Mesendoderm (in vitro differentiated cells): ENCODE measurements around the gene FLOT1.

ENCODE experiments used
- DNase-seq: peaks from one replicate; pipeline ENCODE4 v3.0.0; 2013
- H2AK5ac ChIP-seq: 2 replicates; pipeline ENCODE4 v1.6.1; 2013; ENCODE audit warnings: low read length, inconsistent platforms
- H2BK120ac ChIP-seq: 2 replicates; pipeline ENCODE4 v1.6.1; 2013; ENCODE audit warnings: low read depth, mild to moderate bottlenecking, low read length, moderate library complexity, mixed read lengths
- H2BK15ac ChIP-seq: replicated peaks from 2 replicates; pipeline ENCODE4 v1.6.1; 2013; ENCODE audit warnings: low read depth, mild to moderate bottlenecking, moderate library complexity
- H2BK5ac ChIP-seq: 2 replicates; pipeline ENCODE4 v1.6.1; 2013; ENCODE audit warnings: low read length, inconsistent platforms
- H3K18ac ChIP-seq: 2 replicates; pipeline ENCODE4 v1.6.1; 2013; ENCODE audit warnings: mild to moderate bottlenecking, low read length, mixed read lengths
- H3K23ac ChIP-seq: one replicate; pipeline ENCODE4 v1.6.1; 2013; ENCODE audit warnings: low read length
- H3K27ac ChIP-seq: 2 replicates; pipeline ENCODE4 v1.5.1; 2013; ENCODE audit warnings: low read depth, mild to moderate bottlenecking, inconsistent platforms, low read length, moderate library complexity
- H3K27me3 ChIP-seq: 2 replicates; pipeline ENCODE4 v1.6.1; 2013; ENCODE audit warnings: low read length, control low read depth, mild to moderate bottlenecking, inconsistent platforms; ENCODE audit not compliant: insufficient read depth, poor library complexity
- H3K36me3 ChIP-seq: 2 replicates; pipeline ENCODE4 v1.6.1; 2013; ENCODE audit warnings: low read length, inconsistent platforms; ENCODE audit not compliant: control insufficient read depth, insufficient read depth
- H3K4ac ChIP-seq: one replicate; pipeline ENCODE4 v1.6.1; 2013; ENCODE audit warnings: low read depth, mild to moderate bottlenecking, low read length, moderate library complexity
- H3K4me1 ChIP-seq: 2 replicates; pipeline ENCODE4 v1.6.1; 2013; ENCODE audit warnings: low read depth, low read length, inconsistent platforms; ENCODE audit not compliant: control insufficient read depth
- H3K4me2 ChIP-seq: 2 replicates; pipeline ENCODE4 v1.6.1; 2013; ENCODE audit warnings: low read length
- H3K4me3 ChIP-seq: 2 replicates; pipeline ENCODE4 v1.5.1; 2013; ENCODE audit warnings: mild to moderate bottlenecking, low read length
- H3K56ac ChIP-seq: one replicate; pipeline ENCODE4 v1.6.1; 2013; ENCODE audit warnings: low read length
- H3K79me1 ChIP-seq: 2 replicates; pipeline ENCODE4 v1.6.1; 2013; ENCODE audit warnings: low read length, inconsistent platforms
- H3K79me2 ChIP-seq: 2 replicates; pipeline ENCODE4 v1.6.1; 2013; ENCODE audit warnings: mild to moderate bottlenecking, low read length; ENCODE audit not compliant: control insufficient read depth, insufficient read depth
- H3K9ac ChIP-seq: 2 replicates; pipeline ENCODE4 v1.6.1; 2013; ENCODE audit warnings: low read length, inconsistent platforms
- H4K5ac ChIP-seq: one replicate; pipeline ENCODE4 v1.6.1; 2013; ENCODE audit warnings: low read length
- H4K8ac ChIP-seq: one replicate; pipeline ENCODE4 v1.6.1; 2013; ENCODE audit warnings: low read depth, mild to moderate bottlenecking, control low read depth, low read length, moderate library complexity
- WGBS: extraction: QIAGEN DNeasy Blood & Tissue Kit; methylation state at CpG from one replicate; pipeline ENCODE4 v1.1.7; 2013; ENCODE audit warnings: low lambda C conversion rate, missing lambda C conversion rate; ENCODE audit not compliant: insufficient coverage; ENCODE audit errors: extremely low coverage; 5-methylcytosine and 5-hydroxymethylcytosine counted together

Gene FLOT1

GRCh38 chr6:30769853-30770524 is 27.5 kb upstream of the FLOT1 start:
- WGBS: no CpG with 5 or more reads among the region's 5 CpGs
- peak overlapping the region; percentile 53 for H3K9ac ChIP-seq
- H3K36me3 ChIP-seq: no peaks in the 10 kb centered on the region
- H3K56ac ChIP-seq: peak overlapping the region; percentile 94
- H3K4ac ChIP-seq: peak overlapping the region; percentile 90
- peaks cover 15% of the 10 kb centered on the region for H3K4me1 ChIP-seq
- H3K23ac ChIP-seq: no peak overlapping the region
- H2AK5ac ChIP-seq: peak overlapping the region; percentile 94
- no peak overlapping the region for H3K4me3 ChIP-seq
- no peak overlapping the region for H4K8ac ChIP-seq
- no peak overlapping the region for H3K4me2 ChIP-seq
- H4K5ac ChIP-seq: peak overlapping the region; percentile 2
- peak overlapping the region; percentile 94 for H2BK120ac ChIP-seq
- H3K27me3 ChIP-seq: no peaks in the 10 kb centered on the region
- no peaks in the 10 kb centered on the region for H3K79me2 ChIP-seq
- H3K18ac ChIP-seq: peak overlapping the region; percentile 94
- H3K79me1 ChIP-seq: no peaks in the 10 kb centered on the region
- DNase-seq: no peak
- peak overlapping the region; percentile 90 for H3K27ac ChIP-seq
- no peak overlapping the region for H2BK15ac ChIP-seq
- peak overlapping the region; percentile 100 for H2BK5ac ChIP-seq

DNA sequence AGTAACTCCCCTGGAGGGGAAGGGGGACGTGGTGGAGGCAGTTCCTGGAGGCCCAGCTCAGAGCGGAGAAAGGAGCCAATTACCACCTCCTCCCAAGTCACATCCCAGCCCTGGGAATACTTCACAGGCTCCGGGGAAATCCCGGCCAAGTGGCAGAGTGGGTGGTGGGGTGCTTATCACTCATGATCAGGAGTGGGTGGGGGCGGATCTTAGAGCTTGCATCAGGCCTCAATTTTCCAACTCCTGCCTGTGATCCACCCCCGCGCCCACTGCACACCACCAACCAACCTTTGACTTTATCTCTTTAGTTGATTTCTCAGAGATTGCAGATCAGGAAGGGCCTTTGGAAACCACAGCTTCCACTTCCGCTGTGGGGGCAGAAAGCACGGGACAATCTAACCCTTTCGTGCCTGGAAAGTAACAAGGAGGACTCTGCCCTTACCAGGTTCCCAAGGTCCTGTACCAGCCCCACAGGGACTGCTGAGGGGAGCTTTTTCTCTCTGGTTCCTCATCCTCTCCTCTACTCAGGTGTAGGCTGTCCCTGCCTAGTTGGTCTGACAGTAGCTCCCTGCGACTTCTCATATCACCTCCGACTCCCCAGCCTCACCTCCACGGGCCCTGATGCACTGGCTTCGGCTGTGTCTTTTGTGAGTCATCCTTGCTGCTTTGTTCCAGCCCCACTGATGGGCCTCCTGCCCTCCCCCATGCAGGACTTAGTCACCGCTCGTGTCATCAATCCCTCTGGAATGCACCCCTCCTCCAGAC is 26.8 kb upstream of the FLOT1 start:
- H3K27me3 ChIP-seq: no peaks in the 10 kb centered on the region
- H2BK15ac ChIP-seq: no peak overlapping the region
- peak overlapping the region; percentile 100 for H2AK5ac ChIP-seq
- peak overlapping the region; percentile 90 for H3K27ac ChIP-seq
- no peak overlapping the region for H3K4me3 ChIP-seq
- H3K4me1 ChIP-seq: peaks cover 15% of the 10 kb centered on the region
- H2BK120ac ChIP-seq: peak overlapping the region; percentile 64
- H3K79me1 ChIP-seq: no peaks in the 10 kb centered on the region
- H4K8ac ChIP-seq: peak overlapping the region; percentile 69
- peak overlapping the region; percentile 90 for H3K4ac ChIP-seq
- H4K5ac ChIP-seq: peak overlapping the region; percentile 72
- peak overlapping the region; percentile 42 for H3K9ac ChIP-seq
- peak overlapping the region; percentile 100 for H2BK5ac ChIP-seq
- no peaks in the 10 kb centered on the region for H3K36me3 ChIP-seq
- peak; percentile 95 for DNase-seq
- WGBS: no CpG with 5 or more reads among the region's 16 CpGs
- peak overlapping the region; percentile 94 for H3K56ac ChIP-seq
- H3K23ac ChIP-seq: no peak overlapping the region
- H3K18ac ChIP-seq: peak overlapping the region; percentile 94
- H3K4me2 ChIP-seq: peak overlapping the region; percentile 11
- H3K79me2 ChIP-seq: no peaks in the 10 kb centered on the region

DNA sequence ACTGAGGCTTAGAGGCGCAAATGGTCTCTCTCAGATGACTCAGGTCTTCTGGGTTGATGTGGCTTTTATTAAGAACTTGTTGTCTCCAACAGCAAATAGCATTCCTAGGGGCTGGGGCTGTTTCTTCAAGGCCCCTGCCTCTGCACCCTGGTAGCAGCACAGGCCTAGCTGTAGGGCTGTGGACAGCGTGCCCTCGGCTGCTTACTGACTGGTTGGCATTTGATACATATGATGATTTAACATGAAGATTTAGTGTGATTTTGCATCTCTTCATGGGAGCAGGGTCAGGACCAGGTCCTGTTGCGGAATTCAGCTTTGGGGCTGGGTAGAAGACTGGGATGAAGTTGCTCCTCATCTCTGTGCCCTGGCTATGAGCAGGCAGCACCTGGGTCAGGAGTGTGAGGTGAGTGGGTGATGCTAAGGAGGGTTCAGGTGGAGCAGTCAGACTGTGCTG is 26.2 kb upstream of the FLOT1 start:
- peak; percentile 59 for DNase-seq
- H4K8ac ChIP-seq: no peak overlapping the region
- peak overlapping the region; percentile 100 for H2AK5ac ChIP-seq
- H3K27me3 ChIP-seq: no peaks in the 10 kb centered on the region
- H3K79me2 ChIP-seq: no peaks in the 10 kb centered on the region
- peak overlapping the region; percentile 94 for H3K18ac ChIP-seq
- peaks cover 18% of the 10 kb centered on the region for H3K4me1 ChIP-seq
- H3K9ac ChIP-seq: peak overlapping the region; percentile 42
- peak overlapping the region; percentile 11 for H3K4me2 ChIP-seq
- H2BK15ac ChIP-seq: no peak overlapping the region
- peak overlapping the region; percentile 94 for H3K56ac ChIP-seq
- H3K23ac ChIP-seq: no peak overlapping the region
- H4K5ac ChIP-seq: peak overlapping the region; percentile 72
- no peak overlapping the region for H3K4me3 ChIP-seq
- H2BK5ac ChIP-seq: peak overlapping the region; percentile 100
- peak overlapping the region; percentile 90 for H3K4ac ChIP-seq
- no peaks in the 10 kb centered on the region for H3K36me3 ChIP-seq
- WGBS: no CpG with 5 or more reads among the region's 4 CpGs
- H2BK120ac ChIP-seq: peak overlapping the region; percentile 52
- H3K79me1 ChIP-seq: no peaks in the 10 kb centered on the region
- H3K27ac ChIP-seq: peak overlapping the region; percentile 90

GRCh38 chr6:30767944-30768301 is 25.4 kb upstream of the FLOT1 start:
- H3K4me1 ChIP-seq: peaks cover 24% of the 10 kb centered on the region
- no peak overlapping the region for H3K27ac ChIP-seq
- peak overlapping the region; percentile 73 for H3K4ac ChIP-seq
- DNase-seq: no peak
- peak overlapping the region; percentile 2 for H2AK5ac ChIP-seq
- H4K8ac ChIP-seq: no peak overlapping the region
- no peak overlapping the region for H4K5ac ChIP-seq
- WGBS: no CpG with 5 or more reads among the region's 1 CpG
- no peak overlapping the region for H2BK15ac ChIP-seq
- no peaks in the 10 kb centered on the region for H3K79me1 ChIP-seq
- H3K4me3 ChIP-seq: no peak overlapping the region
- peak overlapping the region; percentile 89 for H3K56ac ChIP-seq
- H3K27me3 ChIP-seq: no peaks in the 10 kb centered on the region
- H3K79me2 ChIP-seq: no peaks in the 10 kb centered on the region
- peak overlapping the region; percentile 99 for H2BK5ac ChIP-seq
- H2BK120ac ChIP-seq: no peak overlapping the region
- H3K4me2 ChIP-seq: no peak overlapping the region
- H3K18ac ChIP-seq: peak overlapping the region; percentile 19
- no peaks in the 10 kb centered on the region for H3K36me3 ChIP-seq
- H3K23ac ChIP-seq: no peak overlapping the region
- no peak overlapping the region for H3K9ac ChIP-seq

- peaks cover 24% of the 10 kb centered on the region for H3K4me1 ChIP-seq
- H3K79me2 ChIP-seq: no peaks in the 10 kb centered on the region
- H3K9ac ChIP-seq: peak overlapping the region; percentile 37
- H3K27ac ChIP-seq: no peak overlapping the region
- H3K79me1 ChIP-seq: no peaks in the 10 kb centered on the region
- peak overlapping the region; percentile 99 for H2BK5ac ChIP-seq
- peak overlapping the region; percentile 89 for H3K56ac ChIP-seq
- H3K18ac ChIP-seq: peak overlapping the region; percentile 60
- peak overlapping the region; percentile 62 for H2BK120ac ChIP-seq
- no peaks in the 10 kb centered on the region for H3K27me3 ChIP-seq
- DNase-seq: no peak
- H3K4ac ChIP-seq: peak overlapping the region; percentile 63
- WGBS: no CpG with 5 or more reads among the region's 9 CpGs
- H3K4me2 ChIP-seq: no peak overlapping the region
- H4K5ac ChIP-seq: peak overlapping the region; percentile 95
- H3K4me3 ChIP-seq: no peak overlapping the region
- peak overlapping the region; percentile 97 for H2AK5ac ChIP-seq
- H3K36me3 ChIP-seq: no peaks in the 10 kb centered on the region
- H2BK15ac ChIP-seq: peak overlapping the region; percentile 39
- no peak overlapping the region for H3K23ac ChIP-seq
- H4K8ac ChIP-seq: no peak overlapping the region
Observed at GRCh38 chr6:30767158-30767943, 24.9 kb upstream of the FLOT1 start.
